Midbrain (tissue), 1 donor: ENCODE measurements around the gene DHRS3.
"Not testable (repeated sequence)": the region's sequence is repeated elsewhere in the genome, so short reads cannot be mapped to it uniquely, and the experiment has no call there.

Source experiments
- DNase-seq: peaks from one replicate; lab custom pipeline; 2025; lab: John Stamatoyannopoulos, UW

DHRS3 gene

GRCh38 chr1:12577020-12577419 is 41.0 kb downstream of the DHRS3 start:
- DNase-seq, result no peak

- DNase-seq, result no peak
Measured at GRCh38 chr1:12574757-12575139, 43.3 kb downstream of the DHRS3 start.

GRCh38 chr1:12573015-12573825 is 44.8 kb downstream of the DHRS3 start:
- no peak for DNase-seq

GRCh38 chr1:12572522-12572921 is 45.5 kb downstream of the DHRS3 start:
- no peak for DNase-seq

- no peak for DNase-seq
Measured at GRCh38 chr1:12570291-12570690, 47.7 kb downstream of the DHRS3 start.

- no peak for DNase-seq
Measured at GRCh38 chr1:12568009-12568767, 49.8 kb downstream of the DHRS3 start.

- DNase-seq, result no peak
Measured at GRCh38 chr1:12567288-12567819, 50.7 kb downstream of the DHRS3 start.

- no peak for DNase-seq
Measured at GRCh38 chr1:12566484-12567287, 51.3 kb downstream of the DHRS3 start.

GRCh38 chr1:12565966-12566352 is 52.1 kb downstream of the DHRS3 start:
- no peak for DNase-seq

- DNase-seq, result peak; percentile 73
Measured at GRCh38 chr1:12565094-12565965, 52.7 kb downstream of the DHRS3 start.

GRCh38 chr1:12564251-12564650 is 53.8 kb downstream of the DHRS3 start:
- not testable (repeated sequence) for DNase-seq

GRCh38 chr1:12562955-12563576 is 54.9 kb downstream of the DHRS3 start:
- no peak for DNase-seq

GRCh38 chr1:12561121-12561520 is 56.9 kb downstream of the DHRS3 start:
- no peak for DNase-seq

GRCh38 chr1:12556957-12557935 is 60.8 kb downstream of the DHRS3 start:
- DNase-seq, result no peak

- DNase-seq, result peak; percentile 45
Measured at GRCh38 chr1:12556368-12556930, 61.6 kb downstream of the DHRS3 start.

- no peak for DNase-seq
Measured at GRCh38 chr1:12555411-12556367, 62.3 kb downstream of the DHRS3 start.

- no peak for DNase-seq
Measured at GRCh38 chr1:12554521-12555305, 63.3 kb downstream of the DHRS3 start.
